ENCODE results near the gene SRPK2. TPM values are rescaled to one million over a fixed set of nuclear protein-coding genes. Genes with fewer than 3 reads are reported as not detected.
"Not testable (repeated sequence)": the region's sequence is repeated elsewhere in the genome, so short reads cannot be mapped to it uniquely, and the experiment has no call there.

Gene SRPK2
- total RNA-seq, 3 donors from 2014 or later = 44.6 to 68.2 (median 60.6) TPM

GRCh38 chr7:105354383-105354782 lies 34.3 kb downstream of the SRPK2 start:
- no peak for TF ChIP-seq POLR2A (IDR thresholded peaks at IDR 0.05)
- no peak for TF ChIP-seq POLR2AphosphoS5 (IDR thresholded peaks at IDR 0.05)
- no peaks in the 10 kb centered on the region for H3K27me3 ChIP-seq
- intact Hi-C loops (cut with DNase I; ENCODE audit: low total_unique reads) = no loop called here
- H3K4me1 ChIP-seq = peaks cover 4 to 8% of the 10 kb centered on the region in 2 donors
- no peaks in the 10 kb centered on the region for H3K36me3 ChIP-seq
- no peaks in the 10 kb centered on the region for H3K9me3 ChIP-seq
- H3K4me3 ChIP-seq = no peak overlapping the region
- H3K27ac ChIP-seq = peak overlapping the region in 1 of 2 donors; percentile 35
- DNase-seq (ENCODE audit: low spot score in 2 of 2) = no peak

GRCh38 chr7:105353752-105354328 lies 34.9 kb downstream of the SRPK2 start:
- peak overlapping the region in 1 of 2 donors; percentile 35 for H3K27ac ChIP-seq

GRCh38 chr7:105352901-105353668 lies 35.6 kb downstream of the SRPK2 start:
- TF ChIP-seq POLR2AphosphoS5 (IDR thresholded peaks at IDR 0.05) (no peak), POLR2A (IDR thresholded peaks at IDR 0.05) (no peak), CTCF (IDR thresholded peaks at IDR 0.05) (no peak)
- Histone ChIP-seq H3K36me3 (no peaks in the 10 kb centered on the region), H3K4me1 (peaks cover 4 to 8% of the 10 kb centered on the region in 2 donors), H3K27ac (no peak overlapping the region), H3K4me3 (no peak overlapping the region), H3K27me3 (no peaks in the 10 kb centered on the region), H3K9me3 (no peaks in the 10 kb centered on the region)
- intact Hi-C loops (cut with DNase I; ENCODE audit: low total_unique reads) = no loop called here
- DNase-seq (ENCODE audit: low spot score in 2 of 2) = no peak

More at GRCh38 chr7:105353752-105354328, 34.9 kb downstream of the SRPK2 start:
- Histone ChIP-seq H3K9me3 (no peaks in the 10 kb centered on the region), H3K27me3 (no peaks in the 10 kb centered on the region), H3K4me1 (peaks cover 4 to 8% of the 10 kb centered on the region in 2 donors), H3K4me3 (no peak overlapping the region), H3K36me3 (no peaks in the 10 kb centered on the region)
- DNase-seq (ENCODE audit: low spot score in 2 of 2) = no peak
- TF ChIP-seq POLR2AphosphoS5 (IDR thresholded peaks at IDR 0.05) (no peak), CTCF (IDR thresholded peaks at IDR 0.05) (no peak), POLR2A (IDR thresholded peaks at IDR 0.05) (no peak)
- intact Hi-C loops (cut with DNase I; ENCODE audit: low total_unique reads) = no loop called here

GRCh38 chr7:105352018-105352612 lies 36.6 kb downstream of the SRPK2 start:
- peak overlapping the region in 1 of 3 donors; percentile 30 for H3K4me3 ChIP-seq
- TF ChIP-seq CTCF (IDR thresholded peaks at IDR 0.05) (no peak), POLR2AphosphoS5 (IDR thresholded peaks at IDR 0.05) (no peak), POLR2A (IDR thresholded peaks at IDR 0.05) (no peak)
- no peaks in the 10 kb centered on the region for H3K36me3 ChIP-seq
- peak in 1 of 2 donors; percentile 42 for DNase-seq (ENCODE audit: low spot score in 2 of 2)
- H3K4me1 ChIP-seq = peaks cover 4 to 8% of the 10 kb centered on the region in 2 donors
- H3K9me3 ChIP-seq = no peaks in the 10 kb centered on the region
- intact Hi-C loops (cut with DNase I; ENCODE audit: low total_unique reads) = no loop called here
- peak overlapping the region; percentile 48 to 73 for H3K27ac ChIP-seq
- H3K27me3 ChIP-seq = no peaks in the 10 kb centered on the region

- no peak overlapping the region for H3K4me3 ChIP-seq
- TF ChIP-seq POLR2AphosphoS5 (IDR thresholded peaks at IDR 0.05) (no peak), POLR2A (IDR thresholded peaks at IDR 0.05) (no peak), CTCF (IDR thresholded peaks at IDR 0.05) (no peak)
- H3K9me3 ChIP-seq = no peaks in the 10 kb centered on the region
- DNase-seq (ENCODE audit: low spot score in 2 of 2) = no peak
- peaks cover 4 to 8% of the 10 kb centered on the region in 2 donors for H3K4me1 ChIP-seq
- H3K36me3 ChIP-seq = no peaks in the 10 kb centered on the region
- no peaks in the 10 kb centered on the region for H3K27me3 ChIP-seq
- intact Hi-C loops (cut with DNase I; ENCODE audit: low total_unique reads) = no loop called here
- no peak overlapping the region for H3K27ac ChIP-seq
Observed at GRCh38 chr7:105350906-105351305, 37.8 kb downstream of the SRPK2 start.

GRCh38 chr7:105348177-105348576 lies 40.5 kb downstream of the SRPK2 start:
- DNase-seq (ENCODE audit: low spot score in 2 of 2); H3K27me3 ChIP-seq; H3K4me3 ChIP-seq; intact Hi-C loops (cut with DNase I; ENCODE audit: low total_unique reads); H3K9me3 ChIP-seq; H3K4me1 ChIP-seq; H3K36me3 ChIP-seq; H3K27ac ChIP-seq: not testable (repeated sequence)

All from breast epithelium (tissue), 4 donors.